LoVo (cell line): ENCODE results near the gene CPT1A.
A peak's percentile ranks its signal among the peaks of the same experiment; 100 is the strongest.
"Not testable (repeated sequence)": the region's sequence is repeated elsewhere in the genome, so short reads cannot be mapped to it uniquely, and the experiment has no call there.

Experiments used
- DNase-seq: peaks from one replicate; pipeline ENCODE4 v3.0.0-alpha.2; 2016; ENCODE audit warnings: low spot score

Gene CPT1A

DNA sequence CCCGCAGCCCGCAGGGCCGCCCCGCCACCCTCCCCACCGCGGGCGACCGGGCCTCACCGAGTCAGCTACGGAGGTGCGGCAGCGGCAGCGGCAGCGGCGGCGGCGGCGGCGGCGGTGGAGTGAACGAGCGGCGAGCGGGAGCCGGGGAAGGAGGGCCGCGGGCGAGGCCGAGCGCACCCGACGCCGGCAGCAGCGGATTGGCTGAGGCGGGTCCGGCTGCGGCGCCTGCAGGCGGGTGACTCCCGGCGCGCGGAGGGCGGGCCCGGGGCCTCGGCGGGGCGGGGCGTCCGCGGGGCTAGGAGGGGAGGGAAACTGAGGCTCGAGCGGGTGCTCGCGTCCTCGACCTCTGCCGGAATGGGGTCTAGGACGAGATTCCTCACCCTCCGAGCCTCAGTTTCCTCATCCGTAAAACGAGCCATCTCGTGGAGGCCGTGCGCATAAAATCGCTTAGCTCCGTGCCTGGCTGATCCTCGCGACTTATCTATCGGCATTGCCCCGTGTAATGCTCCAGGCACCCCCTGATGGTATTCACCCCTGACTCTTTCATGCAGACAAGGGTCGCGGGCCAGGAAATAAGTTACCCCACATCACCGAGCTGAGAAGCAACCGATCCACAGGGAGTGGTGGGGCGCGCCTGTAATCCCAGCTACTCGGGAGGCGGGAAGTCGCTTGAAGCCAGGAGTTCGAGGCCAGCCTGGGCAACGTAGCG, at the start of gene CPT1A:
CPT1A (minus strand) TSS at position 199 of the 709 bp plus-strand sequence. CDS start 26,442 bp downstream, outside the sequence.
- DNase-seq: peak; percentile 85

DNA sequence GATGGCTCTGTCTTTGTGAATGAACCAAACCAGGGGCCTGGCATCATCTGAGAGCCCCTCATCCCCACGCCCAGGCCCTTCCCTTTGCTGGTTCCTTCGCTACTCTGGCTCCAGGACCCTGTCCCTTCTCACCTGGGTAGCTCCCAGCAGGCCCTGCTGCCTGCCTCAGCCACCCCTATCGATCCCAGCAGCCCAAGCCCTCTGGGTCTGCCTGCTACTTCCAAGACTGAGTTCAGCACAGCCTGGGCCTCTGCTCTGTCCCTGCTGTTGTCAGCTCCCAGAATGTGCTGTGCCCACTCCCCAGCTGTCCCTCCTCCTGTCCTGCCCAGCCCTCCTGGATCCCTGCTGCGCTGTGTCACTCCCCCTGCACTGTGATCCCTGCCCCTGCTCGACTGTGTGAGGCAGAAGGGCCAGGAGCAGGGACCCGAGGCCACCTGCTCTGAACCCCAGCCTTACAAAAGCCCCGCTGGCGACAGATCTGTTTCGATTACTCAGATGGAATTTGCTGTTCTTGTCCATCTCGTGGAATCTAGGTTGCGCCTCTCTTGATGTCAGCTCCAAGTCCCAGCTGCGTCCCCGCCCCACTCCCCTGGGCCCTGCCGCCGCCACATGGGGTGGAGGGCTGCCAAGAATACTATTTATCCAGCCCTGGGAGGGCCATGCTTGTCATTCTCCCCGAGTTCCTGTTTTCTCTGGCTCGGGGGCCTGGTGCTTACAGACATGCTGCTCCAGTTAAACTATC, 48.9 kb upstream of the CPT1A start:
- no peak for DNase-seq

DNA sequence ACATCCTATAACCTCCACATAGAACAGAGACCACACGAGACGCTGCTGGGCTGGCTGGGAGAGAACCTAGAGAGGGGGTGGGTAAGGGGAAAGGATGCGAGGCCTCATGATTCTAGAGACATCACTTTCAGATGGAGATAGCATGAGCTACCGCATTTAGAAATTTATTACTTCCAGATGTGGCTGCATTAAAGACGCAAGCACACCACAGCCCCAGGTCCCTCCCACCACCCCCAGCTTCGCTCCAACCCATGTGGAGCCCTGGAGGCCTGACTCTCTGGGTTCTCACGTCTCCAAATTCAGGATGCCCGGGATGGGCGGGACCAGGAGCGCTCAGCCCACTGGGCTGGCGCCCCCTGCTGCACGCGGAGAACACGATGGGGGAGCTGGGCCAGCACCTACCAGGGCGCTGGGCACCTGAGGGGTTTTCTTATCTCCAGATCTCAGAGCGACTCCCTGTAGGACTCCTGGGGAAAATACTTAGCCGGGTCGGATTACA, 48.3 kb upstream of the CPT1A start:
- DNase-seq: no peak

DNA sequence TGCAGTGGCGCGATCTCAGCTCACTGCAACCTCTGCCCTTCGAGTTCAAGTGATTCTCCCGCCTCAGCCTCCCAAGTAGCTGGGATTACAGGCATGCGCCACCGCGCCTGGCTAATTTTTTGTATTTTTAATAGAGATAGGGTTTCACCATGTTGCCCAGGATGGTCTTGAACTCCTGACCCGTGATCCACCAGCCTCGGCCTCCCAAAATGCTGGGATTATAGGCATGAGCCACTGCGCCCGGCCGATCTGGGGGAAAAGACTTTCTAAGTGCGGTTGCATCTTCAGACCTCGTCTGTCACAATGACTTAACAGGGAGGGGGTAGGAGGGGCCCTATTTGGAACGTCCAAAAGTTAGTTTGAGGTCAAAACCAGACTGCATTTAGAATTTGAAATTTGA, 43.1 kb upstream of the CPT1A start:
- DNase-seq: not testable (repeated sequence)

DNA sequence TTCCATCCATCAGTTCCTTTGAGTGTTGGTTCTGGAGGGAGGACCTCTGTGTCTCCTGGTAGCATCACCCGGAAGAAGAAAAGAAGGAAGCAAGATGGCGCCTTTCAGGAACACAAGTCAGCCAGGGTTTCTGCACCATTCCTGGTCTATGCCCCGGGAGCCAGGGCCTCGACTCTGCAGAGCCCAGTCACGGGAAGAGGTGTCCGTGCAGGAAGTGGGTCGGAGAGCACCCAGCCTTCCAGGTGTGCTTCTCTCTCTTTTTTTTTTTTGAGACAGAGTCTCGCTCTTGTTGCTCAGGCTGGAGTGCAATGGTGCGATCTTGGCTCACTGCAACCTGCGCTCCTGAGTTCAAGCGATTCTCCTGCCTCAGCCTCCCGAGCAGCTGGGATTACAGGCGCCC, 40.7 kb upstream of the CPT1A start:
- DNase-seq: no peak

DNA sequence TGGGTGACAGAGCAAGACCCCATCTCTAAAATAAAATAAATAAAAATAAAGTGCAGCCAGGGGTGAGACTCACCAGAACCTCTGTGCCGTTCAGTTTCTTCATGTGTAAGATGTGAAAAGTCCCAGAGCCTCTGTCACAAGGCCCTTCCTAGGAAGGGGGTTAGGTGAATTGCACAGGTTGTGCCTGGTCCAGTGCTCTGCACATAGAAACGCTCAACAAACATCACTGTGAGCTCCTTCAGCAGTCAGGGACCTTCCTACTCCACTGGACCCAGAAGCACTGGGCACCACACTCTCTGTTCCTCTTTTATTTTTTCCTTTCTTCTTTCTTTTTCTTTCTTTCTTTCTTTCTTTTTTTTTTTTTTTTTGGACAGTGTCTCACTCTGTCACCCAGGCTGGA, 39.6 kb upstream of the CPT1A start:
- DNase-seq: no peak

DNA sequence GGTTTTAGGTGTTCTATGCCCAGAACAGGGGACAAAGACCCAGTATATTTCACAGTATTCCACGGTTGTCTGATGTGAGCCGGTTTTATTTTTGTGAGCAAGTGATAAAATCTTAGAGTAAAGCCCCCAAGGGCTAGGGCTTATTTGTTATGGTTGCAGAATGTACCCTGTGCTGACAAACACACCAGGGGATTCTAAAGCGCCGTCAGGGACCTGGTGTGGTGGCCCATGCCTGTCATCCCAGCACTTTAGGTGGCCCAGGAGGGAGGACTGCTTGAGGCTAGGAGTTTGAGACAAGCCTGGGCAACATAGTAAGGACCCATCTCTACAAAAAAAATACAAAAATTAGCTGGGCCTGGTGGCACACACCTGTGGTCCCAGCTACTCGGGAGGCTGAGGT, 39.1 kb upstream of the CPT1A start:
- no peak for DNase-seq

DNA sequence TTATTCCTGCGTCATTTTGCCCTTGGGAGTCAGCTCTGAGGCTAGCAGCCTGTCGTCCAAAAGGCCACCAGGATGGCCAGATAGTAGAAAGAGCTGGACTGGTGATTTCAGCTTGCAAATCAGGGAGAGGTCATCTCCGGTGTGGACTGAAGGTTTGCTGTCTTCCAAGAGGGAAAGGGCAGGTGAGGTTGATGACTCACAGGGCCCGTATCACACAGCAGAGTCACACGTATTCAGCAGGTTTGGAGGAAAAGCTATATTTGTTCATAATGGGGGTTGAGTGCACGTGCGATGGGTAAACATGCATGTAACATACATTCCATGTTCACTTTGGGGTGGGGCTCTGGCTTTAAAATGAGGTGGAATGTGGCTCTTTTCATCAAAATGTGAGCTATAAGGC, 36.3 kb upstream of the CPT1A start:
- DNase-seq: no peak

DNA sequence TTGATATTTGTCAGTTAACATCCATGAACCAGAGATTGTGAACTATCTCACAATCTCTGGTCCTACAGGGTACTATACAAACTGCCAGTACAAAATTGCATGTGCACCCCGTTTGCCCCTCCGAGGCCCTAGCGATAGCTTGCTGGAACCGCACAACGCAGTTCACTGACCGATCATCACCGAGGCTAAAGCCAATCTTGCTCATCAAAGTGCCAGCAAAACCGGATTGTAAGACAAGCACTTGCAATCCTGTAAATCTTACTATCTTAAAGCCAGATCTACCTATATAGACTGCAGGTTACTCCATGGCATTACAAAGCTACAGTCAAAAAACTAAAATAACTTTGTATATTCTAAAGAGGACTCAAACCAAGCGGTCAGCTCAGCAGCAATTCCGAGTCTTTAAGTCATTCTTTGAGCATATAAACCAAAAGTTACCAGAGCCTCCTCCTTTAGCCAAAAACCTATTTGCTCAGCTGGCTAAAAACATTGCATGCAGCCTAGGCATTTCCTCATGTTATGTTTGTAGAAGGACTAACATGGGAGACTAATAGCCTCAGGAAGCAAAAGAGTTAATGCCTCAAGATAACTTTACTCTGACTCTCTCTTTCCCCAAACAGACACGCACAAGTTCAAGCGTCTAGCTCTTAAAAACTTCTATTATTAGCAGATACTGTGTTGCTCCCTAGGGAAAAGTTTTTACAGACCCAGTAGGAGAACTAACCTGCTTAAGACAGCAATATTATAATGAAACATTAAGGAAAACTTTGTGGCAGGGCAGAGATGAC, 30.7 kb upstream of the CPT1A start:
- DNase-seq: no peak

DNA sequence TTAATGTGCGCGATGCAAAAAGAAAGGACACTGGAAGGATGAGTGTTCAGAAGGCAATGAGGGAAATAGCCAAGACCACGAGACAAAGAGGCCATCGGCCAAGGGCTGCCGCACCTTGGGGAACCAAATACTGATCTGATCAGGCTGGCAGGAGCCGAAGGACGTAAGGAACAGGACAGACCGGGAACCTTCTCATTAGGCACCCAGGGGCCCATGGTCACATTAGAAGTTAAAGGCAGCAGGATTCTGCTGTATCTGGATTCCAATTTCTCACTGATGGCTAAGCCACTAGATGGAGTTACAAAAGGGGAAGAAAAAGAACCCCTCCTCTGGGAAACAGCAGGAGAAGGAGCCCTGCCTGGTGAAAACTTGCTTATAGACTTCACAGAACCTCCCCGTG, 28.8 kb upstream of the CPT1A start:
- peak; percentile 9 for DNase-seq

DNA sequence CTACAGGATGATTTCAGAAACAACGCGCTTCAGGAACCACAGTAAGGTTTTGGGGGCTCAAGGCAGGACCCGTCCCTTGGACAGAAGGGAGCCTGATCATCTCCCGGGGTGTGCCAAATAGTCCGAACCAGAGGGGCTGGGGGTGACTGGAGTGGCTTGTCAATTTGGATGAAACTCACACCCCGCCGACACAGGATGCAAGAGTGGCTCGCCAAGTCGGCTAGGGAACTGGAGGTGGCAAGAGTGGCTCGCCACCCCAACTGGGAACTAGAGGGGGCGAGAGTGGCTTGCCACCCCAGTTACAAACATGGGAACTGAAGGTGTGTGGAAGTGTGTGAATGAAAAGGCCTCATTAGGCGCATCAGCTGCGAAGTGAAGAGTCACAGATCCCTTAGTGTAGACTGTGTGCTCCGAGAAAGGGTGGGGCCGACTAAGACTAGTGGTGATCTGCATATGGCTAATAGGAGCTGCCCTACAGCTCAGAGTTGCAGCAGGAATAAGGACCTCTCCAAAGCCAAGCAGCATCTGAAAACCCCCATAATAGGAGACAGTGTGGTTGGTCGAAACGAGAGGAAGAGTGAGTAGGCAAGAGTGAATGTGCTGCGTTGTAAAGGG, 26.6 kb upstream of the CPT1A start:
- DNase-seq: no peak

DNA sequence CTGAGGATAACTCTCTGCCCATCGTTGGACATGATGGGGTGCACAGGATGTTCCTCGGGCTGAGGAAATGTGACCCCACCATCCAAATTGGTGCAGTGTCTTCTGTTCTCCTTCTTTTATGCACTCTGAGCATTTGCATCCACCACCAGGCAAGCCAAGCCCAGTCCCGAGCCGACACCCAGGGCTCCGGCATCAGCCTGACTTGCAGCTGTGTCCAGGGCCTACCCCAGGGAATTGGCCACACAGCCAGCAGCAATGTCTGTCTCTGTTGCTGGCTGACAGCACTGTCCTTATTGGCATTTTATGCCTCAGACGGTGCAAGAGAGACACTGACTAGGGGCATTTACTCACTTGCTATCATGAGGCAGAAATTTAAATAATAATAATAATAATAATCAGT, 25.4 kb upstream of the CPT1A start:
- DNase-seq: no peak

DNA sequence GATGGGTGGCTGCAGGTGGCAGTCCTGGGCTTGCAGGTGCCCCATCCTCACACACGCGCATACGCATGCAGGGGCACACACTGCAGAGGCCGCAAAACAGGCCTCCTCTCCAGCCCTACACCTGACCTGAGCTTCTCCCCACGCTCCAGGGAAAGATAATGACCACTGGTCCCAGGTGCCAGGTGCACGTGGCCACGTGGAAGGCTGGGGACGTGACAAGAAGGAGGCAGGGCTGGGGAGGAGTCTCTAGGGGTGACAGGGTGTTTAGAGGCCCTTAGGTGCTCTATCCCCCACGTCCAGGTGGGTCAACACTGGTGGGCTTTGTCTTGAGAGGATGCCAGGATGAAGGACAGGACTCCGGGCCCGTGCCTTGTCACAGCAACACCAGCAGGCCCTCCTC, 23.5 kb upstream of the CPT1A start:
- no peak for DNase-seq

DNA sequence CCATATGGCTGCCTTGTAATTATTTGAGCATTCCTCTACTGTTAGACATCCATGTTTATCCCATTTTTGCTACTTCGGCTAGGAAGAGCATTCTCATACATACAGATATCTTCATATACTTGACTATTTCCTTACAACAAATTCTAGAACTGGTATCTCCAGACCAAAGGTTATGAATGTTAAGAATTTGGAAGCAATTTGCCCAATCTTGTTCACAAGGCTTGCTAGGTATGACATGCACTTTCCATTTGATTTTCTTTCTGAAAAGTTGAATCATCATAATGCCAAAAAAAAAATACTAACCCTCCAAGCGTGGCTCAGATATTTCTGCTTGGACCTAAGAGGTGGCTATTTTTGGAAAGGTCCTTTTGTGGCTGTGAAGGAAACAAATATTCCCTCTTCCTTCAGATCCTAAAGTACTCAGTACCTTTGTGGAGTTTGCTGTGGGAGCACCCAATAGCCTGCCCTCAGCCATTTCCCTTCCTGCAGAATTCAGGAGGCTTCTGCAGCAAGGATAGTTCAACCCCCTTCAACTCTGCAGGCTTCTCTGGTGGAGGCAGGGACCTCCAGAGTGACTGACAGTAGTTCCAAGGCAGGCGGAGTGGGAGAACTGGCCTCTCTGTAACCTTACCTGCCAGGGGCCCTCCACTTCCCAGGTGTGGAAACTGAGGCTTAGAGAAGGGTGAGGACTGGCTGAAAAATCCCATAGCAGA, 22.0 kb upstream of the CPT1A start:
- no peak for DNase-seq

DNA sequence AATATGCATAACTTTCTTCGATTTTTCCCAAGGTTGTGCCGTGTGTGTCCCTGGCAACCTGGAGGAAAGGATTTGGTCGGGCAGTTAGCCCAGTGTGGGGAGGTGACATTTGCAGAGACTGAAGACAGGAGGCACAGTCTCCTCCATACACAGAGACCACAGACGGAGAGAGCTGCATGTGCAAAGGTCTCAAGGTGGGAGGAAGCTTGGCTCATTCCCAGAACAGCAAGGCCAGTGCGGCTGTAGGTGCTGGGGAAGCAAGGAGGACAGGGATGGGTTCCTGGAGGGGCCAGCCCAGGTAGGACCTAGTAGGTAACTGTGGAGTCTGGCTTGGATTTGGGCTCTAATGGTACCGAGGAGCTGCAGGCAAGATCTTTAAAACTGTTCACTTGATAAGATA, 20.7 kb upstream of the CPT1A start:
- DNase-seq: no peak

DNA sequence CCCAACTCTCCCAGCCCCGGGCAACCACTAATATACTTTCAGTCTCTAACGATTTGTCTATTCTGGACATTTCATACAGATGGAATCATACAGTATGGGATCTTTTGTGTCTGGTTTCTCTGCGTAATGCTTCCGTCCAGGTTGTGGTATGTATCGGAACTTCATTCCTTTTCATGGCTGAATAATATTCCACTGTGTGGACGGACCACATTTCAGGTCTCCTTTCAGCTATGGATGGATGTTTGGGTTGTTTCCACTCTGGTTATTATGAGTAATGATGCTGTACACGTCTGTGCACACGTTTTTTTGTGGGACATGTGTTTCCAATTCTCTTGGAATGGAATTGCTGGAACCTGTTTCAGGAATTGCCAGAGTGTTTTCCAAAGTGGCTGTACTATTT, 17.4 kb upstream of the CPT1A start:
- DNase-seq: no peak

DNA sequence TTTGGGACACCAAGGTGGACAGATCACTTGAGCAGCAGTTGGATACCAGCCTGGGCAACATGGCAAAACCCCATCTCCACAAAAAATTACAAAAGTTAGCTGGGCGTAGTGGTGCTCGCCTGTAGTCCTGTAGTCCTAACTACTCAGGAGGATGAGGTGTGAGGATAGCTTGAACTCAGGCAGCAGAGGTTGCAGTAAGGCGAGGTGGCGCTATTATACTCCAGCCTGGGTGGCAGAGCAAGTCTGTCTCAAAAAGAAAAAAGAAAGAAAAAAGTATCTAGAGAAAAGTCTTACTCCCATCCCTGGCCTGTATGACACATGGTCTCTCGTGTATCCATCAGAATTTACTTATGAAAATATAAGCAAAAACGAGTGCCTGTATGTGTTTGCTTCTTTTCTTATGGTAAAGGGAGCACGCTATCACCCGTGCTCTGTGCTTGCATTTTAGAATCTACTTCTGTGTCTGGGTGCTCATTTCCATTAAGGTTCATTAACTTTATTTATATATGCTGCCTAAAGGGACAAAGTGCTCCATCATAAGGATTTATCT, 15.4 kb upstream of the CPT1A start:
- no peak for DNase-seq

DNA sequence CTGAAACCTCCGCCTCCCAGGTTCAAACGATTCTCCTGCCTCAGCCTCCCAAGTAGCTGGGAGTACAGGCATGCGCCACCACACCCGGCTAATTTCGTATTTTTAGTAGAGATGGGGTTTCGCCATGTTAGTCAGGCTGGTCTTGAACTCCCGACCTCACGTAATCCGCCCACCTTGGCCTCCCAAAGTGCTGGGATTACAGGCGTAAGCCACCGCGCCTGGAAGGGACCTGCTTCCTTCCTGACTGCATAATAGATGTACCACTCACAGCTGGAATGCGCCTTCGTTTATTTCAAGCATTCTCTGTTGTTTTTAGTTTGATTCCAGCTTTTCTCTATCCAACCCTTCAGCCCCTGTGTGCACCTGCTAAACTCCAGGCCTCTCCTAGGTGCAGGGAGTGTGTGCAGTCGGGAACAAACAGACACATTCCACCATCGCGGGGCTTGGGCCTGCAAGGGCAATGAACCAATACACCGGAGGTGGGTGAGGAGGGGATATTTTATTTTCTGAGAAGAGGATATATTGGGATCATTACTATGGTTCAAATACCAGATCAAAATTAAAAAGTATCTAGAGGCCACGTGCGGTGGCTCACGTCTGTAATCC, 14.8 kb upstream of the CPT1A start:
- DNase-seq: not testable (repeated sequence)

DNA sequence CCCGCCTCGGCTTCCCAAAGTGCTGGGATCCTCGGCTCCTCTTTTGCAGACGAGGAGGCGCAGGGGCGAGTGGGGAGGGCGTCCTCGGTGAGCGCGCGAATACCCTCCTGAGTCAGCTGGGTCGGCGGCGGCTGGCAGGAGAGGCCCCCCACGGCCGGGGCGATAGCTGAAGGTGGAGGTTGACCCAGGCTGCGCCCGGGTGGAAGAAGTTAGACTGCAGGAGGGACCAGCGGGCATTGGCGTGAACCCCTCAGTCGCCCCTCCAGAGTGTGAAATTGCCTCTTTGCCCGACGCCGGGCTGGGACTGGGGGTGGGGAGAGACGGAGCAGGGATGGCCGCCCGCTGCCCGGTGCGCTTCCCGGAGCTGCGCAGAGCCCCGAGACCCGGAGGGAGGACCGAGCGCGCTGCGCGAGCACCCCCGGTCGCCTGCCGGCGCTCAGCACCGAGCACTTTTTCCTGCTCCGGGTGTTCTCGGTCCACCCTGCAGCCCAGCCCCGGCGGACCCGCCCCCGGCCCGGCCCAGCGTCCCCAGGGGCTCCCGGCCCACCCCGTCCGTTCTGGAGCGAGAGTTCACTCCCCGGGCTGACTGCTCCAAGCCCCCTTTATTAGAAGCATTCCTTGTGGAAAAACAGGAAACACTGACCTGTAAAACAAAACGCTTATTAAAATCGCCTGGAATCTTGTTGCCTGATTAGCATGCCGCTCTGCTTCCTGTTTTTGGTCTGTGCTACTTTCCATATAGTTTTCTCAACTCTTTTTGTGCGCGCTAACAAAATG, 13.7 kb upstream of the CPT1A start:
- DNase-seq: peak; percentile 32
